B cell (primary cell): ENCODE measurements around the gene TMC5. TPM values are rescaled to one million over a fixed set of nuclear protein-coding genes. Genes with fewer than 3 reads are reported as not detected.

Experiments
- ATAC-seq: fragments of 200-7000 bp; cut with Tn5 transposase; one replicate; pipeline ENCODE4 v1.10.0; 2021; ENCODE audit warnings: low read depth, mild to moderate bottlenecking, moderate number of reproducible peaks, moderate library complexity
- CTCF ChIA-PET: fragments of 350-600 bp; sonication (Branson Sonifier 250); formaldehyde crosslinking; loops from one replicate; lab custom pipeline; 2021; ENCODE audit warnings: antibody characterized with exemption, inconsistent platforms; lab: Charles Lee
- POLR2A ChIA-PET: fragments of 350-600 bp; sonication (Branson Sonifier 250); formaldehyde crosslinking; loops from one replicate; lab custom pipeline; 2021; ENCODE audit warnings: antibody characterized with exemption; lab: Charles Lee
- DNase-seq: peaks from one replicate; pipeline ENCODE4 v3.0.0; 2013
- H2AFZ ChIP-seq: 2 replicates; pipeline ENCODE4 v1.6.1; 2012; ENCODE audit warnings: mild to moderate bottlenecking, low read depth, low read length; ENCODE audit not compliant: insufficient read depth, poor library complexity, severe bottlenecking
- H3K27ac ChIP-seq, 2 donors: 1 replicate in 1 of 2; 2 replicates in 1 of 2; pipeline ENCODE4 v1.5.1; 2012 to 2013; ENCODE audit warnings: low read length in 2 of 2, mild to moderate bottlenecking in 2 of 2, moderate library complexity in 1 of 2
- H3K27me3 ChIP-seq, 4 experiments: fragments of 200-600 bp in 1 of 4; sonication (generic) in 1 of 4; replicated peaks in 1 of 4; 1 replicate in 2 of 4; 2 replicates in 2 of 4; pipeline versions ENCODE4 v1.6.1 to v1.7.0; 2013 to 2016; ENCODE audit warnings: low read length in 3 of 4, mild to moderate bottlenecking in 2 of 4, mixed read lengths in 1 of 4, moderate library complexity in 1 of 4; ENCODE audit not compliant: insufficient read depth in 4 of 4, control insufficient read depth in 3 of 4; ENCODE audit errors: control extremely low read depth in 1 of 4
- H3K36me3 ChIP-seq, 2 experiments: replicated peaks in 1 of 2; 1 replicate in 1 of 2; 2 replicates in 1 of 2; pipeline versions ENCODE4 v1.6.1 to v1.7.1; 2013; ENCODE audit warnings: low read length in 1 of 2; ENCODE audit not compliant: insufficient read depth in 2 of 2, control insufficient read depth in 1 of 2; ENCODE audit errors: control extremely low read depth in 1 of 2, extremely low read depth in 1 of 2
- H3K4me1 ChIP-seq, 2 donors: fragments of 200-600 bp in 1 of 2; sonication (generic) in 1 of 2; 1 replicate in 1 of 2; 2 replicates in 1 of 2; pipeline versions ENCODE4 v1.5.1 to v1.6.1; 2013 to 2017; ENCODE audit warnings: low read length in 2 of 2; ENCODE audit not compliant: control insufficient read depth in 2 of 2, insufficient read depth in 2 of 2
- H3K4me2 ChIP-seq: replicated peaks from 2 replicates; pipeline ENCODE3; 2012; ENCODE audit warnings: mild to moderate bottlenecking, low read depth, low read length; ENCODE audit not compliant: poor library complexity, severe bottlenecking
- H3K4me3 ChIP-seq, 5 experiments: fragments of 200-600 bp in 1 of 5; sonication (generic) in 1 of 5; 1 replicate in 3 of 5; 2 replicates in 2 of 5; pipeline versions ENCODE4 v1.5.1 to v1.7.0; 2011 to 2016; ENCODE audit warnings: low read length in 4 of 5, mild to moderate bottlenecking in 4 of 5, low read depth in 2 of 5, control low read depth in 1 of 5, moderate library complexity in 1 of 5; ENCODE audit not compliant: insufficient read depth in 1 of 5; ENCODE audit errors: control extremely low read depth in 1 of 5, extremely low read depth in 1 of 5
- H3K79me2 ChIP-seq: fragments of 200-600 bp; sonication (generic); one replicate; pipeline ENCODE4 v1.6.0; 2016; ENCODE audit warnings: low read length; ENCODE audit not compliant: control insufficient read depth, insufficient read depth
- H3K9ac ChIP-seq: fragments of 200-600 bp; sonication (generic); 2 replicates; pipeline ENCODE4 v1.6.1; 2017; ENCODE audit warnings: mild to moderate bottlenecking, low read length, moderate library complexity
- H3K9me3 ChIP-seq, 3 donors: one replicate each; pipeline versions ENCODE4 v1.6.1 to v1.7.1; 2013; ENCODE audit warnings: low read length in 2 of 3; ENCODE audit not compliant: control insufficient read depth in 2 of 3, insufficient read depth in 1 of 3; ENCODE audit errors: control extremely low read depth in 1 of 3
- H4K20me1 ChIP-seq: 2 replicates; pipeline ENCODE4 v1.6.0; 2012; ENCODE audit warnings: mild to moderate bottlenecking, low read length; ENCODE audit not compliant: insufficient read depth, control insufficient read depth, poor library complexity, severe bottlenecking
- H3K27ac Mint-ChIP-seq: one replicate; pipeline ENCODE4 v1.8.0; 2021; ENCODE audit warnings: mixed read lengths
- H3K27me3 Mint-ChIP-seq: one replicate; pipeline ENCODE4 v1.8.0; 2021; ENCODE audit warnings: mixed read lengths
- H3K4me1 Mint-ChIP-seq: one replicate; pipeline ENCODE4 v1.8.0; 2021; ENCODE audit warnings: mixed read lengths
- H3K4me3 Mint-ChIP-seq: one replicate; pipeline ENCODE4 v1.8.0; 2021; ENCODE audit warnings: mixed read lengths
- H3K9me3 Mint-ChIP-seq: one replicate; pipeline ENCODE4 v1.8.0; 2022; ENCODE audit warnings: mixed read lengths; ENCODE audit not compliant: insufficient read depth
- EZH2 ChIP-seq: IDR thresholded peaks from 2 replicates; pipeline ENCODE4 v1.6.1; 2012; ENCODE audit warnings: borderline replicate concordance, low read depth, mild to moderate bottlenecking, moderate library complexity, low read length; ENCODE audit not compliant: insufficient read depth, poor library complexity, severe bottlenecking
- WGBS: methylation state at CpG from one replicate; pipeline ENCODE4 v1.1.5; 2013; ENCODE audit warnings: missing lambda C conversion rate; ENCODE audit not compliant: insufficient coverage; 5-methylcytosine and 5-hydroxymethylcytosine counted together
- intact Hi-C: fragments of 100-400 bp; cut with micrococcal nuclease; formaldehyde crosslinking; loops from one replicate; pipeline ENCODE4 v1.10.0; 2022
- polyA plus RNA-seq: library from polyadenylated mRNA; depleted of rRNA; stranded (reverse); fragments of >200 nt; gene quantifications from 2 replicates; pipeline ENCODE4 v1.2.3, GENCODE V29; 2012
- total RNA-seq, 2 donors: library from RNA; stranded (reverse); fragments of 120-200 nt in 1 of 2; gene quantifications; 1 replicate in 1 of 2; 2 replicates in 1 of 2; pipeline versions ENCODE4 v1.2.3 to v1.2.4, GENCODE V29; 2013 to 2022
- TF ChIP-seq, protein P1 (sequence below): fragments of 200-600 bp; IDR thresholded peaks from one replicate; pipeline ENCODE4 v1.8.0; 2022; ENCODE audit warnings: antibody characterized with exemption, mild to moderate bottlenecking

The TMC5 gene
- total and polyA plus RNA-seq, 2 donors (not counting 1 experiment from before 2014, with no cell fraction given), result not detected

DNA sequence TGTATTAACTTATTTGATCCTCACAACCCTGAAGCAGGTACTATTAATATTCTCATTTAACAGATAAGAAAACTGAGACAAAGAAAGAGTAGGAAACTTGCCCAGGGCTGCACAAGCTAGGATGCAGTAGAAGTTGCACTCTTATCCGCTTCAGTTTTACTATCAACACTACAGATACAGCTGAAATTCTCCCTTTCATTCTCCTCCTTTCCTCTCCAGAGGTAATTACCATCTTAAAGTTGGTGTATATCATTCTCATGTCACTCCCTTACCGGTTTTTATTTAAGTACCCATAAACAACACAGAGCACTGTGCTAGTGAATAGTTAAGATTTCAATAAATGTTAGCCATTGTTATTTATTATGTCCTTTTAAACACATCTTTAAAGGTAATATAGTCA lies 100.7 kb downstream of the TMC5 start:
- H3K9me3 Mint-ChIP-seq, result no peaks in the 10 kb centered on the region
- intact Hi-C loops, result no loop called here
- CTCF ChIA-PET, result interaction anchor here (0.9 to 2.3 kb wide), 3 partner anchors 11 to 16 kb away, joined by 3 to 15 read pairs (median 9); no protein-coding TSS in a partner anchor

DNA sequence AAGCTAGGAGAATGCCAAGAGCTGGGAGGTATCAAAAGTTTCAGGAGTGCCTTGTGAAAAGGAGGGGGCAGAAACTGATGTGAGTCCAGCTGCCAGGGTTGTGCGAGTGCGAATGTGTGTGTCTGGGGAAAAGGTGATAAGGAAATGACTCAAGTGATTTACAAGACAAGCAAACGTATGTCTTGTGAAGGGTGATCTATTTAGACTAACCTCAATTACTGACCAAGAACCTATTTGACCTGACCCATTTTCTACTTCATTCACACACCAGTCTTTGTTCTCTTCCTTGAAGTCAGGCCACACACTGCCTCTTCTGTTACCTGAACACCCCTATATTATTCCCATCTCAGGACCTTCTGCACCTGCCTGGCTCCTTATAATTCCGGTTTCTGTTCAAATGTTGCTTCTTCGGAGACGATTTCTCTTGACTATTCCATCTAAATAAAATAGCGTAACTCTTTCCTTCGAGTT lies 103.2 kb downstream of the TMC5 start:
- no peak for ATAC-seq
- ChIA-PET POLR2A (interaction anchor here (0.8 kb wide), 1 partner anchor 35 kb away, joined by 4 read pairs; the partner anchor contains the start of gene VPS35L), CTCF (interaction anchor here (0.7 to 2.3 kb wide), 6 partner anchors 15 to 1757 kb away, joined by 3 to 15 read pairs (median 4); partner anchors contain the start of gene VPS35L)
- Histone ChIP-seq H3K79me2 (peaks cover 41% of the 10 kb centered on the region), H3K9ac (peak overlapping the region; percentile 78), H3K4me2 (peak overlapping the region; percentile 81), H3K4me1 (peaks cover 19 to 37% of the 10 kb centered on the region in 2 donors), H3K9me3 (no peaks in the 10 kb centered on the region), H3K4me3 (peak overlapping the region; percentile 56 to 87 (median 79)), H2AFZ (peak overlapping the region; percentile 89), H3K36me3 (peaks cover 0 to 6% of the 10 kb centered on the region in 2 experiments), H4K20me1 (no peaks in the 10 kb centered on the region), H3K27ac (peak overlapping the region; percentile 39 to 75), H3K27me3 (no peaks in the 10 kb centered on the region)
- intact Hi-C loops, result loop anchor here (5.0 to 10.0 kb wide), 2 partner anchors 594 to 1224 kb away; partner anchors contain the start of genes SMG1 and THUMPD1
- Mint-ChIP-seq H3K4me3 (peak overlapping the region; percentile 95), H3K27me3 (no peaks in the 10 kb centered on the region), H3K4me1 (peaks cover 37% of the 10 kb centered on the region), H3K9me3 (no peaks in the 10 kb centered on the region), H3K27ac (peak overlapping the region; percentile 89)
- WGBS, result 21% methylated on average over 3 of the region's 8 CpGs
- peak; percentile 26 for DNase-seq
- no peak for TF ChIP-seq EZH2
- TF ChIP-seq, protein P1, sequence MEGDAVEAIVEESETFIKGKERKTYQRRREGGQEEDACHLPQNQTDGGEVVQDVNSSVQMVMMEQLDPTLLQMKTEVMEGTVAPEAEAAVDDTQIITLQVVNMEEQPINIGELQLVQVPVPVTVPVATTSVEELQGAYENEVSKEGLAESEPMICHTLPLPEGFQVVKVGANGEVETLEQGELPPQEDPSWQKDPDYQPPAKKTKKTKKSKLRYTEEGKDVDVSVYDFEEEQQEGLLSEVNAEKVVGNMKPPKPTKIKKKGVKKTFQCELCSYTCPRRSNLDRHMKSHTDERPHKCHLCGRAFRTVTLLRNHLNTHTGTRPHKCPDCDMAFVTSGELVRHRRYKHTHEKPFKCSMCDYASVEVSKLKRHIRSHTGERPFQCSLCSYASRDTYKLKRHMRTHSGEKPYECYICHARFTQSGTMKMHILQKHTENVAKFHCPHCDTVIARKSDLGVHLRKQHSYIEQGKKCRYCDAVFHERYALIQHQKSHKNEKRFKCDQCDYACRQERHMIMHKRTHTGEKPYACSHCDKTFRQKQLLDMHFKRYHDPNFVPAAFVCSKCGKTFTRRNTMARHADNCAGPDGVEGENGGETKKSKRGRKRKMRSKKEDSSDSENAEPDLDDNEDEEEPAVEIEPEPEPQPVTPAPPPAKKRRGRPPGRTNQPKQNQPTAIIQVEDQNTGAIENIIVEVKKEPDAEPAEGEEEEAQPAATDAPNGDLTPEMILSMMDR, result no peak

More for the DNA sequence above, 100.7 kb downstream of the TMC5 start:
- H3K4me1 ChIP-seq, result peaks cover 17 to 27% of the 10 kb centered on the region in 2 donors
- no peaks in the 10 kb centered on the region for H3K9me3 ChIP-seq
- peaks cover 30% of the 10 kb centered on the region for H3K4me1 Mint-ChIP-seq
- ATAC-seq (no peak), DNase-seq (no peak)
- H2AFZ ChIP-seq, result no peak overlapping the region
- peaks cover 0 to 7% of the 10 kb centered on the region in 2 experiments for H3K36me3 ChIP-seq
- peaks cover 38% of the 10 kb centered on the region for H3K79me2 ChIP-seq
- no peak overlapping the region for H3K4me3 ChIP-seq
- no peak overlapping the region for H3K27ac Mint-ChIP-seq
- no peak overlapping the region for H3K4me3 Mint-ChIP-seq
- H3K27me3 ChIP-seq, result no peaks in the 10 kb centered on the region
- no peak overlapping the region for H3K27ac ChIP-seq
- POLR2A ChIA-PET, result no interaction called here
- no CpG with 5 or more reads among the region's 2 CpGs for WGBS
- TF ChIP-seq EZH2, result no peak
- TF ChIP-seq, protein P1, result no peak
- H4K20me1 ChIP-seq, result no peaks in the 10 kb centered on the region
- H3K4me2 ChIP-seq, result no peak overlapping the region
- H3K9ac ChIP-seq, result no peak overlapping the region
- H3K27me3 Mint-ChIP-seq, result no peaks in the 10 kb centered on the region
